Endodermal cell (in vitro differentiated cells): ENCODE measurements around the gene CDC42EP5. TPM values are rescaled to one million over a fixed set of nuclear protein-coding genes. Genes with fewer than 3 reads are reported as not detected.

Experiments
- DNase-seq: peaks from one replicate; pipeline ENCODE4 v3.0.0-alpha.2; 2017
- H3K27ac ChIP-seq: 2 replicates; pipeline ENCODE4 v1.5.1; 2013; ENCODE audit warnings: mild to moderate bottlenecking, low read depth, low read length, moderate library complexity
- H3K27me3 ChIP-seq: 2 replicates; pipeline ENCODE4 v1.6.1; 2013; ENCODE audit warnings: mild to moderate bottlenecking, low read length, moderate library complexity; ENCODE audit not compliant: insufficient read depth, control insufficient read depth, poor library complexity, severe bottlenecking
- H3K36me3 ChIP-seq: 2 replicates; pipeline ENCODE4 v1.7.0; 2013; ENCODE audit warnings: mild to moderate bottlenecking, low read length, moderate library complexity; ENCODE audit not compliant: control insufficient read depth, insufficient read depth
- H3K4me1 ChIP-seq: one replicate; pipeline ENCODE4 v1.7.0; 2013; ENCODE audit warnings: low read length; ENCODE audit not compliant: control insufficient read depth, insufficient read depth
- H3K4me3 ChIP-seq: 2 replicates; pipeline ENCODE4 v1.5.1; 2013; ENCODE audit warnings: mild to moderate bottlenecking, low read length, moderate library complexity
- H3K9ac ChIP-seq: 2 replicates; pipeline ENCODE4 v1.6.1; 2013; ENCODE audit warnings: mild to moderate bottlenecking, low read length, moderate library complexity; ENCODE audit not compliant: poor library complexity, severe bottlenecking; ENCODE audit errors: extremely low read depth
- H3K9me3 ChIP-seq: 2 replicates; pipeline ENCODE4 v1.6.1; 2013; ENCODE audit warnings: mild to moderate bottlenecking, low read length, moderate library complexity; ENCODE audit not compliant: control insufficient read depth
- H3K27ac Mint-ChIP-seq: 2 replicates; pipeline ENCODE4 v1.8.0; 2020; ENCODE audit warnings: mixed read lengths
- H3K27me3 Mint-ChIP-seq: 2 replicates; pipeline ENCODE4 v1.8.0; 2021; ENCODE audit warnings: mild to moderate bottlenecking, mixed read lengths; ENCODE audit not compliant: insufficient read depth
- H3K36me3 Mint-ChIP-seq: 2 replicates; pipeline ENCODE4 v1.8.0; 2020; ENCODE audit warnings: low read depth, mixed read lengths
- H3K4me1 Mint-ChIP-seq: 2 replicates; pipeline ENCODE4 v1.8.0; 2020; ENCODE audit warnings: mixed read lengths
- H3K4me3 Mint-ChIP-seq: 2 replicates; pipeline ENCODE4 v1.8.0; 2020; ENCODE audit warnings: mild to moderate bottlenecking, moderate library complexity, mixed read lengths
- H3K9me3 Mint-ChIP-seq: 2 replicates; pipeline ENCODE4 v1.8.0; 2020; ENCODE audit warnings: mild to moderate bottlenecking, mixed read lengths
- WGBS, 2 experiments: methylation state at CpG; one replicate each; pipeline versions ENCODE4 v1.1.5 to v1.1.7; 2013; ENCODE audit warnings: missing lambda C conversion rate in 2 of 2, mixed read lengths in 1 of 2; ENCODE audit not compliant: insufficient coverage in 1 of 2, insufficient read length in 1 of 2; 5-methylcytosine and 5-hydroxymethylcytosine counted together
- total RNA-seq, 2 donors: library from RNA; stranded (reverse); fragmentation: NEBNext Ultra II Directional in 1 of 2; extraction: Animal tissue kit (Norgen Biotek cat#: 25700) in 1 of 2; gene quantifications; 2 replicates in 1 of 2; 3 replicates in 1 of 2; pipeline ENCODE4 v1.2.1, GENCODE V29; 2021
- TF ChIP-seq, protein P1 (sequence below): fragments of 200-600 bp; sonication (generic); conservative IDR thresholded peaks from 2 replicates; pipeline ENCODE4 v1.5.0; 2021; ENCODE audit warnings: antibody characterized with exemption, mild to moderate bottlenecking

The CDC42EP5 gene
- total RNA-seq, 2 donors from 2014 or later: 0.49 TPM; not detected in 1

- Mint-ChIP-seq H3K36me3 (no peaks in the 10 kb centered on the region), H3K27me3 (peaks cover 31% of the 10 kb centered on the region), H3K4me3 (no peak overlapping the region), H3K4me1 (no peaks in the 10 kb centered on the region), H3K27ac (no peak overlapping the region), H3K9me3 (no peaks in the 10 kb centered on the region)
- WGBS, 2 experiments: 10 to 28% methylated on average over 5 to 9 of the region's 10 CpGs
- DNase-seq: peak; percentile 83
- TF ChIP-seq, protein P1, sequence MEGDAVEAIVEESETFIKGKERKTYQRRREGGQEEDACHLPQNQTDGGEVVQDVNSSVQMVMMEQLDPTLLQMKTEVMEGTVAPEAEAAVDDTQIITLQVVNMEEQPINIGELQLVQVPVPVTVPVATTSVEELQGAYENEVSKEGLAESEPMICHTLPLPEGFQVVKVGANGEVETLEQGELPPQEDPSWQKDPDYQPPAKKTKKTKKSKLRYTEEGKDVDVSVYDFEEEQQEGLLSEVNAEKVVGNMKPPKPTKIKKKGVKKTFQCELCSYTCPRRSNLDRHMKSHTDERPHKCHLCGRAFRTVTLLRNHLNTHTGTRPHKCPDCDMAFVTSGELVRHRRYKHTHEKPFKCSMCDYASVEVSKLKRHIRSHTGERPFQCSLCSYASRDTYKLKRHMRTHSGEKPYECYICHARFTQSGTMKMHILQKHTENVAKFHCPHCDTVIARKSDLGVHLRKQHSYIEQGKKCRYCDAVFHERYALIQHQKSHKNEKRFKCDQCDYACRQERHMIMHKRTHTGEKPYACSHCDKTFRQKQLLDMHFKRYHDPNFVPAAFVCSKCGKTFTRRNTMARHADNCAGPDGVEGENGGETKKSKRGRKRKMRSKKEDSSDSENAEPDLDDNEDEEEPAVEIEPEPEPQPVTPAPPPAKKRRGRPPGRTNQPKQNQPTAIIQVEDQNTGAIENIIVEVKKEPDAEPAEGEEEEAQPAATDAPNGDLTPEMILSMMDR: peak; percentile 80
- no peaks in the 10 kb centered on the region for H3K9me3 ChIP-seq
- no peaks in the 10 kb centered on the region for H3K4me1 ChIP-seq
- H3K9ac ChIP-seq: no peak overlapping the region
- H3K36me3 ChIP-seq: no peaks in the 10 kb centered on the region
- H3K27ac ChIP-seq: no peak overlapping the region
- no peak overlapping the region for H3K4me3 ChIP-seq
- no peaks in the 10 kb centered on the region for H3K27me3 ChIP-seq
Measured at GRCh38 chr19:54478677-54479266, 5.7 kb upstream of the CDC42EP5 start.

DNA sequence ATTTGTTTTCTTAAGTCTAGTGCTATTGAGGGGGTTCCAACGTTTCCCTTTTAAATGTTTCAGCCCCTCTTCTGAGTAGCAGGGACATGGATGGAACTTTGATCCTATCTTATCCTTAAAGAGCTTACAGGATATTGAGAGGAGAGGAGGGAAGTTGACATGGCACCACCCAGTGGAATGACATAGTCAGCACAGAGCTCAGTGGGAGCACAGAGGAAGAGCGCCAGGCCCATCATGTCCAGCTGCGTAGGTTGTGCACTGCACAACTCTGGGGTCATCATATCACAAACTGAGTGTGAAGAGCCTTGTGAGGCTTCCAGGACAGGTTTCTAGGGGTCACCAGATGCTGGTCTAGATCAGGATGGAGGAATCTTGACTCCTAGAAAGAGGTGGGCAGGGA, 4.6 kb upstream of the CDC42EP5 start:
- H3K27me3 Mint-ChIP-seq: peaks cover 38% of the 10 kb centered on the region
- no peak overlapping the region for H3K9ac ChIP-seq
- no peaks in the 10 kb centered on the region for H3K36me3 ChIP-seq
- TF ChIP-seq, protein P1: peak; percentile 36
- no peak overlapping the region for H3K27ac Mint-ChIP-seq
- WGBS, 2 experiments: 62 to 92% methylated on average over 2 to 3 of the region's 3 CpGs
- H3K4me1 ChIP-seq: no peaks in the 10 kb centered on the region
- H3K9me3 ChIP-seq: no peaks in the 10 kb centered on the region
- H3K4me3 Mint-ChIP-seq: no peak overlapping the region
- H3K27me3 ChIP-seq: no peaks in the 10 kb centered on the region
- H3K36me3 Mint-ChIP-seq: no peaks in the 10 kb centered on the region
- no peaks in the 10 kb centered on the region for H3K9me3 Mint-ChIP-seq
- H3K27ac ChIP-seq: no peak overlapping the region
- H3K4me3 ChIP-seq: no peak overlapping the region
- no peak for DNase-seq
- H3K4me1 Mint-ChIP-seq: no peaks in the 10 kb centered on the region

GRCh38 chr19:54475706-54476105, 2.6 kb upstream of the CDC42EP5 start:
- whole genome bisulfite sequencing, 2 experiments: 78 to 84% methylated on average over 4 to 11 of the region's 11 CpGs
- no peaks in the 10 kb centered on the region for H3K36me3 ChIP-seq
- H3K4me1 Mint-ChIP-seq: no peaks in the 10 kb centered on the region

More at GRCh38 chr19:54475706-54476105, 2.6 kb upstream of the CDC42EP5 start:
- peak; percentile 56 for DNase-seq
- H3K27me3 ChIP-seq: peaks cover 10% of the 10 kb centered on the region
- H3K27ac Mint-ChIP-seq: no peak overlapping the region
- no peaks in the 10 kb centered on the region for H3K36me3 Mint-ChIP-seq
- H3K9me3 Mint-ChIP-seq: no peaks in the 10 kb centered on the region
- no peak overlapping the region for H3K4me3 ChIP-seq
- no peak overlapping the region for H3K27ac ChIP-seq
- TF ChIP-seq, protein P1: no peak
- H3K4me3 Mint-ChIP-seq: no peak overlapping the region
- no peak overlapping the region for H3K9ac ChIP-seq
- no peaks in the 10 kb centered on the region for H3K9me3 ChIP-seq
- H3K4me1 ChIP-seq: no peaks in the 10 kb centered on the region
- H3K27me3 Mint-ChIP-seq: peaks cover 43% of the 10 kb centered on the region
